ENCODE data around the gene FTSJ1. TPM values are rescaled to one million over a fixed set of nuclear protein-coding genes. Genes with fewer than 3 reads are reported as not detected.
A peak's percentile ranks its signal among the peaks of the same experiment; 100 is the strongest.

FTSJ1 gene
- total RNA-seq, 1 donor from 2014 or later = 57.1 TPM

DNA sequence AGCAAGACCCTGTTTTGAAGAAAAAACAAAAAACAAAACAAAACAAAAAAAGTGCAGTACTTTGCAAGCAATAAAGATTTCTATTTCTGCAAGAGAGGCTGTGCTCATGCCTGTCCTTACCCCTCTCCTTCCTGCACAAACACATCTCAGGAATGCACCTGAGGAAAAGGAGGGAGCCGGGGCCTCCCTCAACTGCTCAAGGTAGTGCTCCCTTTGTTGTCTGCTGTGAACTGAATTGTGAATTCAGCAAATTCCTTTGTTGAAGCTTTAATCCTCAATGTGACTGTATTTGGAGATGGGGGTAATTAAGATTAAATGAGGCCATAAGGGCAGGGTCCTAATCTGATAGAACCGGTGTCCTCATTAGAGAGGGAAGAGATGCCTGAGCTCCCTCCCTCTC is 13.9 kb downstream of the FTSJ1 start:
- Mint-ChIP-seq H3K4me3 (ENCODE audit: unreplicated experiment) (no peak overlapping the region), H3K9me3 (ENCODE audit: unreplicated experiment) (peaks cover 5% of the 10 kb centered on the region), H3K27ac (ENCODE audit: unreplicated experiment) (no peak overlapping the region), H3K27me3 (ENCODE audit: unreplicated experiment) (no peaks in the 10 kb centered on the region), H3K36me3 (ENCODE audit: unreplicated experiment) (no peaks in the 10 kb centered on the region), H3K4me1 (ENCODE audit: unreplicated experiment) (peaks cover 31% of the 10 kb centered on the region)
- TF ChIP-seq, protein P1, sequence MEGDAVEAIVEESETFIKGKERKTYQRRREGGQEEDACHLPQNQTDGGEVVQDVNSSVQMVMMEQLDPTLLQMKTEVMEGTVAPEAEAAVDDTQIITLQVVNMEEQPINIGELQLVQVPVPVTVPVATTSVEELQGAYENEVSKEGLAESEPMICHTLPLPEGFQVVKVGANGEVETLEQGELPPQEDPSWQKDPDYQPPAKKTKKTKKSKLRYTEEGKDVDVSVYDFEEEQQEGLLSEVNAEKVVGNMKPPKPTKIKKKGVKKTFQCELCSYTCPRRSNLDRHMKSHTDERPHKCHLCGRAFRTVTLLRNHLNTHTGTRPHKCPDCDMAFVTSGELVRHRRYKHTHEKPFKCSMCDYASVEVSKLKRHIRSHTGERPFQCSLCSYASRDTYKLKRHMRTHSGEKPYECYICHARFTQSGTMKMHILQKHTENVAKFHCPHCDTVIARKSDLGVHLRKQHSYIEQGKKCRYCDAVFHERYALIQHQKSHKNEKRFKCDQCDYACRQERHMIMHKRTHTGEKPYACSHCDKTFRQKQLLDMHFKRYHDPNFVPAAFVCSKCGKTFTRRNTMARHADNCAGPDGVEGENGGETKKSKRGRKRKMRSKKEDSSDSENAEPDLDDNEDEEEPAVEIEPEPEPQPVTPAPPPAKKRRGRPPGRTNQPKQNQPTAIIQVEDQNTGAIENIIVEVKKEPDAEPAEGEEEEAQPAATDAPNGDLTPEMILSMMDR (IDR thresholded peaks at IDR 0.05) = no peak
- DNase-seq (ENCODE audit: extremely low spot score, unreplicated experiment) = no peak

- no peak for DNase-seq (ENCODE audit: extremely low spot score, unreplicated experiment)
- no peaks in the 10 kb centered on the region for H3K36me3 Mint-ChIP-seq (ENCODE audit: unreplicated experiment)
- H3K4me1 Mint-ChIP-seq (ENCODE audit: unreplicated experiment) = peaks cover 29% of the 10 kb centered on the region
- H3K27ac Mint-ChIP-seq (ENCODE audit: unreplicated experiment) = no peak overlapping the region
- H3K27me3 Mint-ChIP-seq (ENCODE audit: unreplicated experiment) = no peaks in the 10 kb centered on the region
- TF ChIP-seq, protein P1 (IDR thresholded peaks at IDR 0.05) = no peak
- peaks cover 5% of the 10 kb centered on the region for H3K9me3 Mint-ChIP-seq (ENCODE audit: unreplicated experiment)
- no peak overlapping the region for H3K4me3 Mint-ChIP-seq (ENCODE audit: unreplicated experiment)
These were observed 14.7 kb downstream of the FTSJ1 start for GRCh38 chrX:48490661-48491060.

GRCh38 chrX:48491809-48492208 is 15.8 kb downstream of the FTSJ1 start:
- Mint-ChIP-seq H3K27ac (ENCODE audit: unreplicated experiment) (peak overlapping the region; percentile 78), H3K9me3 (ENCODE audit: unreplicated experiment) (peaks cover 5% of the 10 kb centered on the region), H3K4me3 (ENCODE audit: unreplicated experiment) (no peak overlapping the region), H3K27me3 (ENCODE audit: unreplicated experiment) (no peaks in the 10 kb centered on the region), H3K4me1 (ENCODE audit: unreplicated experiment) (peaks cover 30% of the 10 kb centered on the region), H3K36me3 (ENCODE audit: unreplicated experiment) (no peaks in the 10 kb centered on the region)
- TF ChIP-seq, protein P1 (IDR thresholded peaks at IDR 0.05) = no peak
- no peak for DNase-seq (ENCODE audit: extremely low spot score, unreplicated experiment)

DNA sequence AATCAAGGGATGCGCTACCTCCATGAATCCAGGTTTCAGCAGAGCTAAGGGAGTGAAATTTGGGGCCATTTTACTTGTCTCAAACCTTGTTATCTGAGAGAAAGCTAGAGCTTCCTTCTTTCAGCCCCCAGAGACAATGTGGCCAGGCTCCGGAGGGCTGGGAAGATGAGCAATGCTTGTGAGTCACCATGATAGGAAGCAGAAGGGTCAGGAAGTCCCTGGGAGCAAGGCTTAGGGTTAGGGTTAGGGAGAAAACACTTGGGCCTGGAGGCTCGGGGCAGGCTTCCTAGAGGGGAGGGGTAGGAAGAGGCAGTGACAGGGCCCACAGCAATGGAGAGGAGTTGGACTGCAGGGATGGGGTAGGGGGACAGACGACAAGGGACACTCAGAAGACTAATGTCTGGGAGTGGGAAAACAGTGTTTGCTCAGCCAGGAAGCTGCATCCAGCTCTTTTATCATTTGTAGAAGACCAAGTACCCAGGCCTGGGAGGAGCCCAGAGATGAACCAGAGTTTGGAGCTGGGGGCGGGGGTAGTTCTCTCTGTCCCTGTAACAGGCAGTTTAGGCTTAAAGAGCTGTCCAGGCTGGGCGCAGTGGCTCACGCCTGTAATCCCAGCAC is 16.4 kb downstream of the FTSJ1 start:
- Mint-ChIP-seq H3K9me3 (ENCODE audit: unreplicated experiment) (peaks cover 5% of the 10 kb centered on the region), H3K36me3 (ENCODE audit: unreplicated experiment) (no peaks in the 10 kb centered on the region), H3K27me3 (ENCODE audit: unreplicated experiment) (no peaks in the 10 kb centered on the region), H3K4me3 (ENCODE audit: unreplicated experiment) (no peak overlapping the region), H3K27ac (ENCODE audit: unreplicated experiment) (peak overlapping the region; percentile 78), H3K4me1 (ENCODE audit: unreplicated experiment) (peaks cover 24% of the 10 kb centered on the region)
- DNase-seq (ENCODE audit: extremely low spot score, unreplicated experiment) = no peak
- TF ChIP-seq, protein P1 (IDR thresholded peaks at IDR 0.05) = no peak

DNA sequence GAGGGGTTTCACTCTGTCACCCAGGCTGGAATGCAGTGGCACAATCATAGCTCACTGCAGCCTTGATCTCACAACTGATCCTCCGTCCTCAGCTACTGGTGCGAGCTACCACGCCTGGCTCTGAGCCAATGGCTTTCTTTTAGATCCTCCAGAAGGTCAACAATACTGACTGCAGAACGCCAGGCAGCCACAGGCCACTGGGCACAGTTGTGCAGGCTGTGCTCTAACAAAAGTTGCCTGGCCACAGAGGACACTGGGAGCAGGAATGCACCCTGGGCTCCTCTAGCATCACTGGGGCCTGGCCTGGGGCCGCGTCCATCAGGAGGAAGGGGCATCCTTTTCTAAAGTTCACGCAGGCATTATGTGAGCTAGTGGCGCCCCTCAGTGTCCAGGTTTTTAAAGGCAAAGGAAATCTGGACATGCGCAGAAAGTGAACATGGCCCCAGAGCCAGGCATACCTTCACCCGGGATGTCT is 17.9 kb downstream of the FTSJ1 start:
- TF ChIP-seq, protein P1 (IDR thresholded peaks at IDR 0.05) = peak; percentile 50
- DNase-seq (ENCODE audit: extremely low spot score, unreplicated experiment) = no peak
- H3K4me3 Mint-ChIP-seq (ENCODE audit: unreplicated experiment) = no peak overlapping the region
- peaks cover 23% of the 10 kb centered on the region for H3K4me1 Mint-ChIP-seq (ENCODE audit: unreplicated experiment)
- H3K27me3 Mint-ChIP-seq (ENCODE audit: unreplicated experiment) = no peaks in the 10 kb centered on the region
- H3K27ac Mint-ChIP-seq (ENCODE audit: unreplicated experiment) = no peak overlapping the region
- H3K36me3 Mint-ChIP-seq (ENCODE audit: unreplicated experiment) = no peaks in the 10 kb centered on the region
- peaks cover 5% of the 10 kb centered on the region for H3K9me3 Mint-ChIP-seq (ENCODE audit: unreplicated experiment)

Data from osteocyte (in vitro differentiated cells).